HL-60 (cell line): ENCODE results near the gene NEU4.

Experiments
- GABPA ChIP-seq: IDR thresholded peaks from 2 replicates; pipeline ENCODE4 v1.6.1; 2012; ENCODE audit warnings: low read depth
- TF ChIP-seq, protein P1 (sequence below): IDR thresholded peaks from one replicate; pipeline ENCODE4 v1.5.1; 2011; ENCODE audit warnings: low read length, control low read depth, inconsistent platforms; ENCODE audit not compliant: insufficient read depth
- TF ChIP-seq, protein P2 (sequence below): IDR thresholded peaks from 2 replicates; pipeline ENCODE4 v1.6.1; 2012; ENCODE audit warnings: low read depth; ENCODE audit not compliant: insufficient replicate concordance

DNA sequence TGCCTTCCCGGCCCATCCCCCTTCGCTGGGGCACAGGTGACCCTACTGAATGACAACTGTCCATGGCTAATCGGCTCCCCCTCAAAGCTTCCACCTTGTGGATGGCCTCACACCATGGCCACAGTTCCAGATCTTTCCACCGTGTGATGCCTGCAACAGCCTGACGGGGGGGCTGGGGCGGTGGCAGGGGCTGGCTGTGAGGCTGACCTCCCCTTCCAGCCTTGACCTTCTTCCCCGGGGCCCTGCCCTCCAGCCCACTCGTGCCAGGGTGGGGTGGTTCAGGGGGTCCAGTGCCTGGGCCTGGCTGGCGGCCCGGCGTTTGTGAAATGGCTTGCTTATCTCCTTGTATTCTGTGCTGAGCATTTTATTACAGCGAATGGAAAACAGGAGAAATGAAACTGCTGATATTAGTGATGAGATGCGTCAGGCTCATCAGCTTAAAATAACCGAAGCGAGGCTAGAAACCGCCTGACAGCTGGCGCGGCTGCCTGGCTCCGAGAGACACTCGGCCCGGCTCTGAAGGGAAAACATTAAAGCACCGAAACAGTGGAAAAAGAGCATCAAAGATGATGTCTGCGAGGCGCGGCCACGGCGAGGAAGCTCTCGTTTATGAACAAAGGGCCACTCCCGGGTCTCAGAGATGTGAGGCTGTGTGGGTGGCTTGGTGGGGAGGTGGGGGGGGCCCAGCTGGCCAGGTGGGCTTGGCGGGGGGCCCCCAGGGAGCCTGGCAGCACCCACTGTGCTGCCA is 50.6 kb downstream of the NEU4 start:
- TF ChIP-seq, protein P1, sequence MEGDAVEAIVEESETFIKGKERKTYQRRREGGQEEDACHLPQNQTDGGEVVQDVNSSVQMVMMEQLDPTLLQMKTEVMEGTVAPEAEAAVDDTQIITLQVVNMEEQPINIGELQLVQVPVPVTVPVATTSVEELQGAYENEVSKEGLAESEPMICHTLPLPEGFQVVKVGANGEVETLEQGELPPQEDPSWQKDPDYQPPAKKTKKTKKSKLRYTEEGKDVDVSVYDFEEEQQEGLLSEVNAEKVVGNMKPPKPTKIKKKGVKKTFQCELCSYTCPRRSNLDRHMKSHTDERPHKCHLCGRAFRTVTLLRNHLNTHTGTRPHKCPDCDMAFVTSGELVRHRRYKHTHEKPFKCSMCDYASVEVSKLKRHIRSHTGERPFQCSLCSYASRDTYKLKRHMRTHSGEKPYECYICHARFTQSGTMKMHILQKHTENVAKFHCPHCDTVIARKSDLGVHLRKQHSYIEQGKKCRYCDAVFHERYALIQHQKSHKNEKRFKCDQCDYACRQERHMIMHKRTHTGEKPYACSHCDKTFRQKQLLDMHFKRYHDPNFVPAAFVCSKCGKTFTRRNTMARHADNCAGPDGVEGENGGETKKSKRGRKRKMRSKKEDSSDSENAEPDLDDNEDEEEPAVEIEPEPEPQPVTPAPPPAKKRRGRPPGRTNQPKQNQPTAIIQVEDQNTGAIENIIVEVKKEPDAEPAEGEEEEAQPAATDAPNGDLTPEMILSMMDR: no peak
- TF ChIP-seq, protein P2, sequence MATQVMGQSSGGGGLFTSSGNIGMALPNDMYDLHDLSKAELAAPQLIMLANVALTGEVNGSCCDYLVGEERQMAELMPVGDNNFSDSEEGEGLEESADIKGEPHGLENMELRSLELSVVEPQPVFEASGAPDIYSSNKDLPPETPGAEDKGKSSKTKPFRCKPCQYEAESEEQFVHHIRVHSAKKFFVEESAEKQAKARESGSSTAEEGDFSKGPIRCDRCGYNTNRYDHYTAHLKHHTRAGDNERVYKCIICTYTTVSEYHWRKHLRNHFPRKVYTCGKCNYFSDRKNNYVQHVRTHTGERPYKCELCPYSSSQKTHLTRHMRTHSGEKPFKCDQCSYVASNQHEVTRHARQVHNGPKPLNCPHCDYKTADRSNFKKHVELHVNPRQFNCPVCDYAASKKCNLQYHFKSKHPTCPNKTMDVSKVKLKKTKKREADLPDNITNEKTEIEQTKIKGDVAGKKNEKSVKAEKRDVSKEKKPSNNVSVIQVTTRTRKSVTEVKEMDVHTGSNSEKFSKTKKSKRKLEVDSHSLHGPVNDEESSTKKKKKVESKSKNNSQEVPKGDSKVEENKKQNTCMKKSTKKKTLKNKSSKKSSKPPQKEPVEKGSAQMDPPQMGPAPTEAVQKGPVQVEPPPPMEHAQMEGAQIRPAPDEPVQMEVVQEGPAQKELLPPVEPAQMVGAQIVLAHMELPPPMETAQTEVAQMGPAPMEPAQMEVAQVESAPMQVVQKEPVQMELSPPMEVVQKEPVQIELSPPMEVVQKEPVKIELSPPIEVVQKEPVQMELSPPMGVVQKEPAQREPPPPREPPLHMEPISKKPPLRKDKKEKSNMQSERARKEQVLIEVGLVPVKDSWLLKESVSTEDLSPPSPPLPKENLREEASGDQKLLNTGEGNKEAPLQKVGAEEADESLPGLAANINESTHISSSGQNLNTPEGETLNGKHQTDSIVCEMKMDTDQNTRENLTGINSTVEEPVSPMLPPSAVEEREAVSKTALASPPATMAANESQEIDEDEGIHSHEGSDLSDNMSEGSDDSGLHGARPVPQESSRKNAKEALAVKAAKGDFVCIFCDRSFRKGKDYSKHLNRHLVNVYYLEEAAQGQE: no peak
- no peak for TF ChIP-seq GABPA
